Aorta (tissue), 5 donors: ENCODE results near the gene PCDHB5. TPM values are rescaled to one million over a fixed set of nuclear protein-coding genes. Genes with fewer than 3 reads are reported as not detected.
A peak's percentile ranks its signal among the peaks of the same experiment; 100 is the strongest.
"Not testable (repeated sequence)": the region's sequence is repeated elsewhere in the genome, so short reads cannot be mapped to it uniquely, and the experiment has no call there.

ENCODE experiments used
- ATAC-seq: fragments of 200-7000 bp; cut with Tn5 transposase; one replicate; pipeline ENCODE4 v1.9.1; 2022; ENCODE audit warnings: moderate library complexity; ENCODE audit not compliant: low FRiP score
- DNase-seq, 2 donors: peaks; one replicate each; pipeline ENCODE4 v3.0.0-alpha.2; 2020
- H3K27ac ChIP-seq, 2 donors: one replicate each; pipeline ENCODE4 v1.5.1; 2013; ENCODE audit warnings: low read length in 2 of 2, mild to moderate bottlenecking in 2 of 2, moderate library complexity in 2 of 2, control low read depth in 1 of 2, inconsistent platforms in 1 of 2, low read depth in 1 of 2
- H3K27me3 ChIP-seq, 2 donors: one replicate each; pipeline ENCODE4 v1.6.1; 2013; ENCODE audit warnings: control low read depth in 1 of 2, low read length in 1 of 2, mild to moderate bottlenecking in 1 of 2, moderate library complexity in 1 of 2; ENCODE audit not compliant: insufficient read depth in 2 of 2, control insufficient read depth in 1 of 2
- H3K36me3 ChIP-seq, 2 donors: one replicate each; pipeline ENCODE4 v1.6.1; 2013; ENCODE audit warnings: control low read depth in 1 of 2, low read length in 1 of 2, mild to moderate bottlenecking in 1 of 2; ENCODE audit not compliant: insufficient read depth in 2 of 2, control insufficient read depth in 1 of 2
- H3K4me1 ChIP-seq, 2 donors: one replicate each; pipeline ENCODE4 v1.6.1; 2013; ENCODE audit warnings: low read length in 2 of 2, control low read depth in 1 of 2, mild to moderate bottlenecking in 1 of 2, moderate library complexity in 1 of 2; ENCODE audit not compliant: insufficient read depth in 2 of 2, control insufficient read depth in 1 of 2
- H3K4me3 ChIP-seq, 2 donors: one replicate each; pipeline ENCODE4 v1.5.1; 2013; ENCODE audit warnings: low read length in 2 of 2, control low read depth in 1 of 2, mild to moderate bottlenecking in 1 of 2
- H3K9me3 ChIP-seq: one replicate; pipeline ENCODE4 v1.6.1; 2013; ENCODE audit warnings: mild to moderate bottlenecking, low read length; ENCODE audit not compliant: control insufficient read depth
- WGBS, 2 donors: extraction: QIAGEN DNeasy Blood & Tissue Kit; methylation state at CpG; one replicate each; pipeline ENCODE4 v1.1.7; 2013; 5-methylcytosine and 5-hydroxymethylcytosine counted together
- intact Hi-C, 2 donors: fragments of 100-400 bp; cut with DNase I; formaldehyde crosslinking; loops; one replicate each; pipeline versions ENCODE4 v1.14.2 to v1.15.0; 2022
- polyA plus RNA-seq, 2 donors: library from polyadenylated mRNA; stranded (reverse); fragments of 200-250 nt; gene quantifications; one replicate each; pipeline ENCODE4 v1.2.3, GENCODE V29; 2013
- total RNA-seq, 2 donors: library from RNA; stranded (reverse); fragmentation: NEBNext Ultra II Directional; extraction: Animal tissue kit (Norgen Biotek cat#: 25700); gene quantifications; one replicate each; pipeline ENCODE4 v1.2.1, GENCODE V29; 2021
- donor health status: healthy with polysubstance abuse.
- donor health status: Bipolar disorder and iron deficiency.
- donor health status: DM: no; HTN: no; CAD: no.
- donor health status: DM: no; HTN: no; CAD: no.
- donor health status: DM: yes; HTN: yes; CAD: no.

The PCDHB5 gene
- total and polyA plus RNA-seq, 4 donors: 0.63 to 4.2 (median 3.5) TPM

DNA sequence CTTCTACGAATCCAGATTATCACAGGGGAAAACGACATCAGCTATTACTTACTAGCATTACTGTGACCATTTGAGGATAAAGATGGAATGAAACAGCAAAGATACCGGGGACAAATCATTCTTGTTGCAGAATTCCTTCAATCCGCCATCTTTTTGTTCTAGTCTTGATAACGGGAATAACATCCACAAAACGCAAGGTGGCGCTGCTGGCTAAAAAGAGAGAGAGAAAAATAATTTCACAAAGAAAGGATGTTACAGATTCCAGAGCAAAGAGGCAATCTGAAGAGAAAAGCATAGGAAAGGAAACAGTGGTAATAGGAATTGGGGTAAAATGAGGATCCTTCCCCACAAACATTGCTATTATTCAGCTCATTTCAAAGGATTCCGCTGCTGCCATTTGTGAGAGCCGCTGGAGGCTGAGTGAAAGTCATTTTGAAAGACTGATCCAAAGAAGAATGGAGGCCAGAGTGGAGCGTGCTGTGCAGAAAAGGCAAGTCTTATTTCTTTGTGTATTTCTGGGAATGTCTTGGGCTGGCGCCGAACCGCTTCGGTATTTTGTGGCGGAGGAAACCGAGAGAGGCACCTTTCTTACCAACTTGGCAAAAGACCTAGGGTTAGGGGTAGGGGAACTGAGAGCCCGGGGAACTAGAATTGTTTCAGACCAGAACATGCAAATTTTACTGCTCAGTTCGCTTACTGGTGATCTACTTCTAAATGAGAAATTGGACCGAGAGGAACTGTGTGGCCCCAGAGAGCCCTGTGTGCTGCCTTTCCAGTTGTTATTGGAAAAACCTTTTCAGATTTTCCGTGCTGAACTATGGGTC lies 37.6 kb downstream of the PCDHB5 start, which contains the start of gene PCDHB7:
Gene PCDHB7 (plus strand): TSS at position 264 of the 824 bp plus-strand sequence. CDS start 192 bp downstream, at position 456.
- H3K9me3 ChIP-seq: peaks cover 11% of the 10 kb centered on the region
- WGBS, 2 donors: 16 to 29% methylated on average over 20 of the region's 20 CpGs
- peak in 1 of 2 donors; percentile 44 for DNase-seq
- intact Hi-C loops: loop anchor here (5.0 to 10.0 kb wide), 2 partner anchors 390 to 392 kb away; no protein-coding TSS in a partner anchor
- no peaks in the 10 kb centered on the region for H3K36me3 ChIP-seq
- ATAC-seq: no peak
- H3K27me3 ChIP-seq: no peaks in the 10 kb centered on the region
- H3K4me1 ChIP-seq: no peaks in the 10 kb centered on the region
- peak within 1 kb of the TSS in 1 of 2 donors; percentile 18 for H3K4me3 ChIP-seq
- H3K27ac ChIP-seq: no peak within 1 kb of the TSS

- H3K9me3 ChIP-seq: peaks cover 13% of the 10 kb centered on the region
- not testable (repeated sequence) for H3K27ac ChIP-seq, H3K4me1 ChIP-seq, H3K36me3 ChIP-seq, H3K27me3 ChIP-seq, ATAC-seq, DNase-seq, H3K4me3 ChIP-seq
- intact Hi-C loops: loop anchor here (5.0 to 10.0 kb wide), 2 partner anchors 388 to 390 kb away; no protein-coding TSS in a partner anchor
- 33 to 38% methylated on average over 71 to 79 of the region's 79 CpGs for WGBS, 2 donors
These were observed 39.5 kb downstream of the PCDHB5 start for GRCh38 chr5:141174291-141175104.

DNA sequence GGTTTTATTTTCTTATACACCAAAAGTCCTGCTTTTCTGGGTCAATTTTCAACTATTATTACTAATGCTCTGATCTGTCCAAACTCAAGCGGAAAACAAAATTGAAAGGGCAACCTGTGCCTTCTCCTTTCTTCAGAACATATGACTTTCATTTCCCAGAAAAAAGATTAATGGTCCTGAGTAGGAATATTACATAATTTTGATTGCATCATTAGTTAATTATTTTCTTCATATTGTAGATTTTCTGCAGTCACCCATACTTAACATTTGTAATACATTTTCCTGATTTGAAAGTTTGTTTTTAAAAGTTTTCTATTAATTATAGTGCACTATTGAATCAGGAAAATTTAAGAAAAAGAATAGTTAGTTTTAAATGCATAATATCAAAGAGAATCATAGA lies 40.9 kb downstream of the PCDHB5 start:
- intact Hi-C loops: loop anchor here in 1 of 2 donors (10.0 kb wide), 1 partner anchor 389 kb away; no protein-coding TSS in a partner anchor
- DNase-seq: no peak

GRCh38 chr5:141177577-141178191 lies 42.7 kb downstream of the PCDHB5 start, which contains the start of gene PCDHB8:
PCDHB8 (plus strand) TSS chr5:141177790; CDS start chr5:141178035, 245 bp downstream.
- not testable (repeated sequence) for H3K4me3 ChIP-seq, H3K36me3 ChIP-seq, H3K27ac ChIP-seq, DNase-seq, H3K4me1 ChIP-seq, H3K27me3 ChIP-seq, ATAC-seq
- H3K9me3 ChIP-seq: peaks cover 20% of the 10 kb centered on the region
- intact Hi-C loops: loop anchor here in 1 of 2 donors (10.0 kb wide), 1 partner anchor 387 kb away; no protein-coding TSS in a partner anchor
- WGBS, 2 donors: 22 to 30% methylated on average over 14 to 16 of the region's 18 CpGs

More for the DNA sequence above, 40.9 kb downstream of the PCDHB5 start:
- no peaks in the 10 kb centered on the region for H3K27me3 ChIP-seq
- peaks cover 18% of the 10 kb centered on the region for H3K9me3 ChIP-seq
- no peak overlapping the region for H3K27ac ChIP-seq
- no peak for ATAC-seq
- H3K36me3 ChIP-seq: no peaks in the 10 kb centered on the region
- H3K4me1 ChIP-seq: no peaks in the 10 kb centered on the region
- H3K4me3 ChIP-seq: peak overlapping the region in 1 of 2 donors; percentile 6
- WGBS, 2 donors: 55 to 63% methylated on average over 1 of the region's 1 CpG

DNA sequence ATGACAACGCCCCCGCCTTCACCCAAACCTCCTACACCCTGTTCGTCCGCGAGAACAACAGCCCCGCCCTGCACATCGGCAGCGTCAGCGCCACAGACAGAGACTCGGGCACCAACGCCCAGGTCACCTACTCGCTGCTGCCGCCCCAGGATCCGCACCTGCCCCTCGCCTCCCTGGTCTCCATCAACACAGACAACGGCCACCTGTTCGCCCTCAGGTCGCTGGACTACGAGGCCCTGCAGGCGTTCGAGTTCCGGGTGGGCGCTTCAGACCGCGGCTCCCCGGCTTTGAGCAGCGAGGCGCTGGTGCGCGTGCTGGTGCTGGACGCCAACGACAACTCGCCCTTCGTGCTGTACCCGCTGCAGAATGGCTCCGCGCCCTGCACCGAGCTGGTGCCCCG lies 44.4 kb downstream of the PCDHB5 start:
- not testable (repeated sequence) for H3K4me3 ChIP-seq, H3K27ac ChIP-seq, ATAC-seq, H3K36me3 ChIP-seq, H3K27me3 ChIP-seq, DNase-seq, H3K4me1 ChIP-seq
- 27 to 40% methylated on average over 24 to 35 of the region's 39 CpGs for WGBS, 2 donors
- H3K9me3 ChIP-seq: peaks cover 22% of the 10 kb centered on the region
- intact Hi-C loops: loop anchor here in 1 of 2 donors (10.0 kb wide), 1 partner anchor 385 kb away; no protein-coding TSS in a partner anchor

DNA sequence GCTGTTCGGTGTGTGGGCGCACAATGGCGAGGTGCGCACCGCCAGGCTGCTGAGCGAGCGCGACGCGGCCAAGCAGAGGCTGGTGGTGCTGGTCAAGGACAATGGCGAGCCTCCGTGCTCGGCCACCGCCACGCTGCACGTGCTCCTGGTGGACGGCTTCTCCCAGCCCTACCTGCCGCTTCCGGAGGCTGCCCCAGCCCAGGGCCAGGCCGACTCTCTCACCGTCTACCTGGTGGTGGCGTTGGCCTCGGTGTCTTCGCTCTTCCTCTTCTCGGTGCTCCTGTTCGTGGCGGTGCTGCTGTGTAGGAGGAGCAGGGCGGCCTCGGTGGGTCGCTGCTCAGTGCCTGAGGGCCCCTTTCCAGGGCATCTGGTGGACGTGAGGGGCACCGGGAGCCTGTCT lies 44.9 kb downstream of the PCDHB5 start:
- not testable (repeated sequence) for DNase-seq, ATAC-seq, H3K27ac ChIP-seq, H3K27me3 ChIP-seq, H3K36me3 ChIP-seq, H3K4me3 ChIP-seq, H3K4me1 ChIP-seq
- WGBS, 2 donors: 16 to 32% methylated on average over 22 to 32 of the region's 32 CpGs
- peaks cover 21% of the 10 kb centered on the region for H3K9me3 ChIP-seq
- intact Hi-C loops: loop anchor here in 1 of 2 donors (10.0 kb wide), 1 partner anchor 385 kb away; no protein-coding TSS in a partner anchor

GRCh38 chr5:141180313-141180712 lies 45.3 kb downstream of the PCDHB5 start:
- Histone ChIP-seq H3K27me3 (no peaks in the 10 kb centered on the region), H3K4me1 (no peaks in the 10 kb centered on the region), H3K9me3 (peaks cover 21% of the 10 kb centered on the region), H3K36me3 (no peaks in the 10 kb centered on the region), H3K4me3 (no peak overlapping the region), H3K27ac (no peak overlapping the region)
- ATAC-seq (no peak), DNase-seq (no peak)
- intact Hi-C loops: no loop called here
- WGBS, 2 donors: 35 to 52% methylated on average over 1 of the region's 1 CpG

GRCh38 chr5:141182248-141182647 lies 47.2 kb downstream of the PCDHB5 start, which contains the start of gene PCDHB16:
PCDHB16 (plus strand) TSS chr5:141182387; CDS start chr5:141182560, 173 bp downstream.
- Histone ChIP-seq H3K27ac (no peak within 1 kb of the TSS), H3K27me3 (no peaks in the 10 kb centered on the region)

More at GRCh38 chr5:141182248-141182647, 47.2 kb downstream of the PCDHB5 start, which contains the start of gene PCDHB16:
- no peak for ATAC-seq
- intact Hi-C loops: no loop called here
- no peaks in the 10 kb centered on the region for H3K36me3 ChIP-seq
- 4 to 10% methylated on average over 13 of the region's 13 CpGs for WGBS, 2 donors
- no peaks in the 10 kb centered on the region for H3K4me1 ChIP-seq
- H3K9me3 ChIP-seq: peaks cover 26% of the 10 kb centered on the region
- peak within 1 kb of the TSS in 1 of 2 donors; percentile 6 for H3K4me3 ChIP-seq
- DNase-seq: no peak
